DMS79 treated with DMSO at 0.1 percent for 48 hours (cell line): Measurements from ENCODE around the gene SEMA4D.

Experiments
- DNase-seq: peaks from one replicate; lab custom pipeline; 2025; lab: John Stamatoyannopoulos, UW

The SEMA4D gene

GRCh38 chr9:89529243-89530035 lies 31.5 kb upstream of the SEMA4D start:
- DNase-seq: no peak

DNA sequence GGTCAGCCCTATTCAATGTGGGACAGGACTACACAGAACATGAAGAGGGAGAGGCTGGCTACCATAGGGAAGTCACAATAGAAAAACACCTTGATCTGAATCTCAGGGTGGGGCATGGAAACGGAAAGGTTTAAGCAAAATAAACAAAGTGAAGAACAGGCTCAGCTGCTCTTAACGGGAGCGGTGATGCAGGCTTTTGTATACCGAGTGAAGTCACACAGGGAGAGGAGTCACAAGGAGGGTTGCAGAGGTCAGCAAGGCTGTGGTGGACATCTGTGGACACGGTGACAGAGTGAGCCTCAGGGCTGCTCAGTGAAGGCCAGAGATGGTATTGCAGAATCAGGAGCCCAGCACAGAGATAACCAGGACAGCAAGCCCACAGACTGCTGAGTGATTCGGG lies 30.6 kb upstream of the SEMA4D start:
- no peak for DNase-seq

DNA sequence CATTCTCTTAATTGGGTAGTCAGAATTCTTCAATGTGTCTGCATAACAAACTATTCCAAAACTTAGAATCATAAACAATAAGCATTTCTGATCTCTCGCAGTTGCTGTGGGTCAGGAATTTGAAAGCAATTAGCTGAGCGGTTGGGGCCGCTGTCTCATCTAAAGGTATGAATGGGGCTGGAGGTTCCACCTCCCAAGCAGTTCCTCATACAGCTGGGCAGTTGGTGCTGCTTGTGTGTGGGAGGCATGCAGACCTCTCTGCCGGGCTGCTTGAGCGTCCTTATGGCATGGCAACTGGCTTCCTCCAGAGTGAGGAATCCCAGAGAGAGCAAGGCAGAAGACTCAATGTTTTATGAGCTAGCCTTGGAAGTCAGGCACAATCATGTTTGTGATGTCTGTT lies 30.2 kb upstream of the SEMA4D start:
- no peak for DNase-seq

DNA sequence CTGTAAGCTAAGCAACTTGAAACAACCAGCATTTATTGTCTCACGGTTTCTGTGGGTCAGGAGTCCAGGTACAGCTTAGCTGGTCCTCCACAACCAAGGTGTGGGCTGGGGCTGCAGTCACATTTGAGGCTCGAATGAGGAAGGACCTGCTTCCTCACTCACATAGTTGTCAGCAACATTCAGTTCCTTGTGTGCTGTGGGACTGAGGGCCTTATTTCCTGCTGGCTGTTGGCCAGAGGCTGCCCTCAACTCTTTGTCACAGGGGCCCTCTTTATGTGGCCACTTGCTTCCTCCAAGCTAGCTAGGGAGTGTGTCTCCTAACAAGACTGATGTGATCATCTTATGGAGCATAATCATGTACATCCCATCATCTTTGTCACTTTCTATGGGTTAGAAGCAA lies 29.2 kb upstream of the SEMA4D start:
- DNase-seq: no peak

- DNase-seq: no peak
Measured at GRCh38 chr9:89526667-89527066, 28.8 kb upstream of the SEMA4D start.

DNA sequence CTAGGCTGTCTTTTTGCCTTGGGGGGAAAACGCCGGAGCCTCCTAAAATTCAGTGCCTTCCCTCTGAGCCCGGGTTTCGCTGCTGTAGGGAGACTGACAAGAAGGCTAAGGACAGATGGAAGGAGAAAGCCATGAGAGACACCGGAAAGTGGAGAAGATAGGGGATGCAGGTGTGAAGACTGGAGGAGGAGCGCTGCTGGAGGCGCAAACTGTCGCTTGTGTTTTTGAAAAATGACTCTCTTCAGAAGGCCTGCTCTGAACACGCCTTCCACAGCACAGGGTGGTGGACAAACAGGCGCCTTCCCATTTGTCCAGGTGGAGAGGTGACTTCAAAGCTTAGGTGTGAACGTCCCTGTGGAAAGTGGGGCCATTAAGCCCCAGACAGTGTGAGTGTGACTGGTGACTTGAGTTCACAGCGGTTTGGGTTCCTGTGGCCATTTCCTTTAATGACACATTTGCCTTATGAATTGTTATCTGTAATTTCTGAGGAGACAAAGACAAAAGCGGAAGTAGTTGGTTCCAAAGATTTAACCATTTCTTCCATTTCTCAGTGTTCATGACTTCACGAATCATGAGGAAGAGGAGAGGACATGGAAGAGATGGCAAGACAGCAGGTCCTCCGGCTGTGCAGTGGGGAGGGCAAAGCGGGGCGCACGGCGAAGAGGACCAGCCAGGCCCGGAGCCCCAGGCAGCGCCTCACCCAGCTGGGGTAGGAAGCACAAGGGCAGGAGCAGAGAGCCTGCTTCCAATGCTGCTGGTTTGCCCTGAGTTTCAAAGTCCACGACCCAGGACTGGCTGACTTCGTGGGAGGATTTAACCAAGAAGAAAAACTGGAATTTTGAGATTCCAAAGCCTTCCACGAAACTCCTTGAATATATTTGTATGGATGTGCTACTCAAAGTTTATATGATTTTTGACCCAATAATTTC lies 27.8 kb upstream of the SEMA4D start:
- no peak for DNase-seq

DNA sequence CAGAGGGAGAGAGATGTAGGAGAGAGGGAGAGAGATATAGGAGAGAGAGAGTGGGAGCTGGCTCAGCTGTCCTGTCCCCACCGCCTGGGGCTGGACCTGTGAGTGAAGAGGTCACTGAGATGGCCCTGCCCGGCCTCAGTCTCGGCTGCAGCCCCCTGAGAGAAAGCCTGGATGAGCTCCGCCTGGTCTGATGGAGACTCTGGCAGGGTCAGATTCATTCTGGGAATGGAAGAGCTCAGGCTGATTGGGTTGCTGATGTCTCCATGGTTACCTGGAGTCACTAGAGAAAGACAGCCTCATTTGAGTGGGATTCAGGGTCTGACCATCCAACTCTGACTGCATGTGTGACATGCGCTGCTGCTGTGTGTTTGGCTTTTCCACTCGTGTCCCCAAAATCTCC lies 27.1 kb upstream of the SEMA4D start:
- DNase-seq: no peak

GRCh38 chr9:89523948-89524347 lies 26.0 kb upstream of the SEMA4D start:
- DNase-seq: no peak

- DNase-seq: no peak
Measured at GRCh38 chr9:89522959-89523285, 25.0 kb upstream of the SEMA4D start.

DNA sequence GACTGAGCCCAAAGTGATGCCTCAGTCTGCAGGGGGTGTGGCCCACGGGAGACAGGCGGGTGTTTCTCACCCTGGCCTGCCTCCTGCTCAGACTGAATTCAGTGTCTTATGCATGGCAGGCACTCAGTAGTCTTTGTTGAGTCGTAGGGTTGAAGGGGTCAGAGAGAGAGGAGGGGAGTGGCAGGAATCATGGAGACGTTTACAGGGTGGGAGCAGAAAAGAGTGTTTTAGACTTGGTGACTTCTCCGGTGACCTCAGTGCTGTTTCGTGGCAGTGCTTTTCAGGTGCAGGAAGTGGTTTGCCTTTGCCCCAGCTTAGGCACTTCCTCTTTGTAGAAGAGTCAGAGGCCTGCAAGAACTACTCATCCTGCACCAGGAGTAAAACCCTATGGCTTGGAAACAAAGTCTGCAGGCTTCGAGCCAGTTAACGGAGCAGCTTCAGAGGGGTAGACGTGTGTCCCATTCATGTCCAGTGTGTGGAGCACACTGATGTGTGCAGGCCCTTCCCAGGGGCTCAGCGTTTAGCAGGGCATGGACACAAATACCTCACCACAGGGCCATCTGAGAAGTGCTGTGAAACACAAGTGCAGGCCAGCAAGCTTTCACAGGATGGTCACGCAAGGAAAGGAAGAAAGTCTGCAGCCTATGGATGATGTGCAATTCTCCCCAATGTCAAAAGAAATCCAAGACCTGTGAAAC lies 24.5 kb upstream of the SEMA4D start:
- no peak for DNase-seq

DNA sequence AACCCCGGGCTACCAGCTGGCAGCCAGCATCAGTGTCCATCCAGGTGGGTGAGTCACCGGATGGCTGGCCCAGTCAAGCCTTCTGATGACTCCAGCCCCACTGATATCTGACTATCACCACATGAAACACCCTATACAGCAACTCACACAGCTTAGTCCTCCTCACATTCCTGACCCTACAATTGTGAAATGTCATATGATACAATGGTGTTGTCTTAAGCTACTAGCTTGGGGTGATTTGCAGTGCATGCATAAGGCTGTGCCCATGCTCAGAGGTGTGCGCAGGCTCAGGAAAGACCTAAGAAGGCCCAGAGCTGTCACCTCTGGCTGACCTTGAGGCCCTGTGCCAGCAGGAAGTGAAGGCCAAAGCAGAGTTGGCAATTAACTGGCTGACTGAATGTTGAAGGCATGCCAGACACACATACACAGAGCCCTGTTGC lies 21.5 kb upstream of the SEMA4D start:
- DNase-seq: no peak

DNA sequence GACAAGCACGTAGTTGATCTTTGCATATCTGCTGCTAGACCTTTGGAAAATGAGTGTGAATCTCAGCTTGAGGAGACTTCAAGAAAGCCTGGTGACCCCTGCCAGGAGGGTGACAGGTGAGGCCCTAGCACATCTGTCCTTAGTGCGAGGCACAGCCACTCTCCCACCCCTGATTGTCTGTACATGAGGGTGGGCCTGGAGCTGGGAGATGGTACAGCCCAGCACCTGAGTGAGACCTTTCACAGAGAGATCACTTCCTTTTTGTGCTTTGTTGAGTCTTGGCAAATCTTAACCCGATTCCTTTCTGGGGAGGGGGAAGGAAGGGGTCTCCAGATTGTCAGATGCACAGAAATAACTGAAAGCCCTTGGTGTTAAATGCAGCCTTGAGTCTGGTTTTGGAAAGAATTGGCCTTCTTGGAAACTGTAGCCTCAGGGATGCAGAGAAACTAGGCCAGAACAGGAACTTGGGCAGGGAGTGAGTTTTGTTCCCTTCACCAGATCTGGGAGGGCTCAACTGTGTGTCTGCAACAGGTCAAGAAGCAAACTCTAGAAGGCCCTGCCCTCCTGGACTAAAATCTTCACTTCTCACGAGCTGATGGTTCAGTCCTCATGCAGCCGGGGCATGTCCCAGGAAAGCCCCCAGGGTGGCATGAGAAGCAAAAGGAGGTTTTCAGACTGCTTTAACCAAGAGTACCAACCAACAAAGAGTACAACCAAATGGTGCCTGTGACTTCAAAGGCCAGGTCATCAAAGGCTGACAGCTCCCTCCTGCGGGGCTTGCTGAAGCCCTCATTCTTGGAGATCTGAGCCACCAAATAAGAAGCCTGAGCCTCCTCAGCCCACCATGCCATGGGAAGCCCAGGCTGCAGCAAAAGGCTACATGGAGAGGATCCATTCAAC lies 20.8 kb upstream of the SEMA4D start:
- no peak for DNase-seq

- DNase-seq: no peak
Measured at GRCh38 chr9:89515416-89515815, 17.5 kb upstream of the SEMA4D start.

- DNase-seq: no peak
Measured at GRCh38 chr9:89514956-89515355, 17.0 kb upstream of the SEMA4D start.

DNA sequence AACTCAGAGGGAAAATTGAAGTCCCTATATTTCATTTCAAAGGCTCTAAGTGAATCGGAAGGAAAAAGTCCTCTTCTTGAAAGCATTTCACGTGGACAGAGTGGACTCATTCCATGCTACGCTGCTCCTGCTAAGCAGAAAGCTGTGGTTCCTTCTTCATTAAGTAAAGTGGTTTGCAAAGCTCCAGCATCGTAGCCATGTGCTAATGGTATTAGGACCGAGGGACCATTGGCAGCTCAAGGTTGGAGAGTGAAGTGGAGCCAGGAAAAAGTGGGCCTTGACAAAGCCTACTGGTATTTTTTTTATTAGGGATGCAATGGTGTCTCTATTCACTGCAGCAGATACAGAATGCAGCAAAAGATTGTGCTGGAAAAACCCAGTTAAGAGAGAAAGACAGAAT lies 16.4 kb upstream of the SEMA4D start:
- DNase-seq: no peak

- no peak for DNase-seq
Measured at GRCh38 chr9:89513837-89514236, 15.9 kb upstream of the SEMA4D start.

DNA sequence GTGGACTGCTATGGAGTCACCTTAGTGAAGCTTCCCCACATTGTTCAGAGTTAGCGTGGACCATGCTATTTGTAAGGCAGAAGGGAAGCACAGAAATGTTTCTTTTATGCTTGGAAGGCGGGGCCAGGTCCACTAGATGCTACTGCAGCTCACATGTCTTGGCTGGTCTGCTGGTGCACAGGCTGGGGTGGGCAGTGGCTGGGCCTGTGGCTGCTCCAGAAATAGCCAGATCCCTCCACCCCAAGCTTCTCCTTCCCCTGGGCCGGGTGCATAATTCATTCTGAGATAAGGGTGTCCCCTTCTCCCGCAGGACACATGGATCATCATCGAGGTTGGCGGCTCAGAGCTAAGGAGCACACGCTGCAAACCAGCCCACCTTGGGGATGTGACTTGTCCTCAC lies 14.5 kb upstream of the SEMA4D start:
- DNase-seq: no peak

- no peak for DNase-seq
Measured at GRCh38 chr9:89508951-89509615, 11.2 kb upstream of the SEMA4D start.

GRCh38 chr9:89505911-89506310 lies 8.0 kb upstream of the SEMA4D start:
- DNase-seq: peak; percentile 70

GRCh38 chr9:89505048-89505447 lies 7.1 kb upstream of the SEMA4D start:
- no peak for DNase-seq

GRCh38 chr9:89502671-89503070 lies 4.8 kb upstream of the SEMA4D start:
- DNase-seq: no peak
